Tibial nerve (tissue), 4 donors: ENCODE measurements around the gene PHEX.

Experiments used
- CTCF ChIP-seq, 5 experiments: fragments of 200-600 bp in 3 of 5; fragments of 450-650 bp in 2 of 5; sonication (generic) in 3 of 5; IDR thresholded peaks; one replicate each; pipeline ENCODE4 v1.5.1; 2016 to 2019; ENCODE audit warnings: antibody characterized with exemption in 5 of 5, mild to moderate bottlenecking in 3 of 5, moderate library complexity in 2 of 5
- EP300 ChIP-seq, 2 donors: sonication (generic); formaldehyde crosslinking; IDR thresholded peaks; one replicate each; pipeline ENCODE4 v1.6.1; 2017; ENCODE audit warnings: antibody characterized with exemption in 2 of 2, mild to moderate bottlenecking in 1 of 2
- POLR2A ChIP-seq, 2 donors: fragments of 450-650 bp; IDR thresholded peaks; one replicate each; pipeline ENCODE4 v1.6.1; 2017; ENCODE audit warnings: antibody characterized with exemption in 2 of 2, mild to moderate bottlenecking in 2 of 2, moderate library complexity in 2 of 2

GRCh38 chrX:22248401-22248800 is 216.3 kb downstream of the PHEX start:
- TF ChIP-seq CTCF (IDR thresholded peaks at IDR 0.05) = no peak
- no peak for TF ChIP-seq POLR2A (IDR thresholded peaks at IDR 0.05)
- TF ChIP-seq EP300 (IDR thresholded peaks at IDR 0.05) = no peak
